Activated T-helper 2 cell treated with anti-CD3 and anti-CD28 coated beads, Interferon-gamma antibody, Interleukin-2, Interleukin-4, amounts not matched to agents 10 μg/mL and 5 μg/mL and 100 μg/mL, durations not matched to agents 14 hours and 24 hours and 36 hours (primary cell): ENCODE results near the gene GSPT1. TPM values are rescaled to one million over a fixed set of nuclear protein-coding genes. Genes with fewer than 3 reads are reported as not detected.
A peak's percentile ranks its signal among the peaks of the same experiment; 100 is the strongest.

Experiments used
- DNase-seq: peaks from one replicate; pipeline ENCODE4 v3.0.0; 2021; ENCODE audit warnings: low spot score
- H3K27ac Mint-ChIP-seq: one replicate; pipeline ENCODE4 v1.8.0; 2021; ENCODE audit warnings: mixed read lengths
- H3K27me3 Mint-ChIP-seq: one replicate; pipeline ENCODE4 v1.8.0; 2021; ENCODE audit warnings: low read depth, mixed read lengths
- H3K36me3 Mint-ChIP-seq: one replicate; pipeline ENCODE4 v1.8.0; 2021; ENCODE audit warnings: low read depth, mixed read lengths
- H3K4me1 Mint-ChIP-seq: one replicate; pipeline ENCODE4 v1.8.0; 2021; ENCODE audit warnings: low read depth, mixed read lengths
- H3K4me3 Mint-ChIP-seq: one replicate; pipeline ENCODE4 v1.8.0; 2021; ENCODE audit warnings: low read depth, mild to moderate bottlenecking, moderate library complexity, mixed read lengths
- H3K9me3 Mint-ChIP-seq: one replicate; pipeline ENCODE4 v1.8.0; 2021; ENCODE audit warnings: mixed read lengths
- intact Hi-C: fragments of 100-400 bp; cut with micrococcal nuclease; formaldehyde crosslinking; loops from one replicate; pipeline ENCODE4 v1.15.1; 2023
- total RNA-seq: library from RNA; stranded (reverse); gene quantifications from 2 replicates; pipeline ENCODE4 v1.2.3, GENCODE V29; 2022

GSPT1 gene
- total RNA-seq, 1 donor from 2014 or later, result 216 TPM

DNA sequence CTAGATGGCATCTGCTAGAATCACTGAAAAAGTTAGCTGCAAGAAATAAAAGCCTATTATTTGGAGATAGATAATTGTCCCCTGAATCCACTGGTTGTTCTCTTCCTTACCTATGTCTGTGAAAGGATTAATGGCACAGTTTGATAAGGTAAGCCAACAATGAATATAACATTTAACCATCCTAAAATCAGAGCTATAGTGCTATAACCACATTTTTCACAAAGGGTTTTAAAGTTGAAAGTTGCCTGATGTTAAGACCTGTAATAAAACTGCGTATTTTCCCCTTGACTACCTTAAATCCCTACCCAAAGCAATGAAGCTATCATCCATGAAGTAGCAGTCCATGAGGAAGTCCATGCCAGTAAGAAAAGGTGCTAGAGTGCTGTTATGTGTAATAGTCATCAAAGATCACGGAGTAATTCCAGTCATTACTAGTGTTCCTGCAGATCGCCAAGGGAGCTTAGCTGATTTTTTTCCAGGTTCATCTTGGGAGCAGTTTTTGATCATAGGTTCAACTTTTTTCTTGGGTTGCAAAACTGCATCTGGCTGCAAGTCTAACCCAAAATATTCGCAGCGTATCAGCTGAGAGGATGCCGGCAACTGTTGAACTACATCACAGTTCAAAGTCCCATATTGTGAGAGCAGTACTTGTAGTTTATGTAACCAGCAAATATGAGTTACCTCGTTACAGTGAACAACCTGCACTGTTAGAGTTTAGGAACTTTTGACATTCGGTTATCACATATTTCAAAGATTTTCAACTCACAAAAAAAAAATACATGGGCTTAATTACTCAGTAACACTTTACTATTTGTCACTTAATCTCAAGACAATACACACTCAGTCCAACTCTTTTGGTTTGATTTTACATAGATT lies 46.2 kb downstream of the GSPT1 start:
- Mint-ChIP-seq H3K4me3 (no peak overlapping the region), H3K27me3 (no peaks in the 10 kb centered on the region), H3K36me3 (peaks cover 46% of the 10 kb centered on the region), H3K27ac (no peak overlapping the region), H3K4me1 (peaks cover 5% of the 10 kb centered on the region), H3K9me3 (no peaks in the 10 kb centered on the region)
- intact Hi-C loops, result no loop called here
- DNase-seq, result no peak

DNA sequence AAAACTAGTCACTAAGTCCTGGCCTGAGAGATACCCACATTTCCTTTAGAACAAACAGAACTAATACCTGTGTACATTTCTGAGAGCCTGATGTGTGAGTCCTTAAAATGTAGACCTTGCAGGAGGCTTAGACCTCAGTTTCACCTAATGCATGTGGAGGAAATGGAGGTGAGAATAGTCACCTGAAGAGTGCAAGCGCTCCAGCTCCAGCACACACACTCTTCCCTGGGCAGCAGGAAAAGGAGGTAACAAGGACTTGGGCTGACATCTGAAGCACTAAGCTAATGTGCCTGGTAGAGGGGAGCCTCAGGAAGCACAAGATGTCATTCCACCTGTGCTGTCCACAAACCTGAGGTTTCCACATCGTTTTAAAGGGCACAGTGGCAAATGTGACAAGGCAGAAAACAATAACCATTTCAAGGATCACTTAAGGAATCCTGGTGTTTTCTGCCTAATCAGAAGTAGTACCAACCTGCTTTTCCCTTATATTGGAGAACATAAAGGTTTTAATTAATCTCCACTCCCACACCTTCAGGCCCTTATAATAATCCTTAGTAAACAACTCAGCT lies 47.3 kb downstream of the GSPT1 start:
- H3K27ac Mint-ChIP-seq, result no peak overlapping the region
- no peak for DNase-seq
- no peak overlapping the region for H3K4me3 Mint-ChIP-seq
- H3K9me3 Mint-ChIP-seq, result no peaks in the 10 kb centered on the region
- H3K27me3 Mint-ChIP-seq, result no peaks in the 10 kb centered on the region
- intact Hi-C loops, result no loop called here
- H3K4me1 Mint-ChIP-seq, result peaks cover 7% of the 10 kb centered on the region
- H3K36me3 Mint-ChIP-seq, result peaks cover 39% of the 10 kb centered on the region

DNA sequence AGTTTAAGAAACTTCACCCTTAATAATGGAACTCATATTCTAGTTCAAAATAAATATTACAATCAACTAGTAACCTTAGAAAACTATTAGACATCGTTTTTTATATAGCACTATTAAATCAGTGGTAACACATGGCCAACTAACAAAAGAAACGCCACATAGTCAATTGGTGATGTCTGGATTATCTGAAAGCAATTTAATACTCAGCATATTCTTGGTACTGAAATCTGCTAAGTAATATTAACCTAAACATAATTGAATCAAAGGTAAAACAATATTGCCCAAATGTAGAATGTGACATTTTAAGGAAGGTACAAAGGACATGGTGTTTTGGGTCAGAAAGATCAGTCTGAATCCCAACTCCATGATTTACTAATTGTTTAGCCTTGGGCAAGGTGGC lies 53.3 kb downstream of the GSPT1 start:
- H3K4me1 Mint-ChIP-seq, result peaks cover 7% of the 10 kb centered on the region
- H3K36me3 Mint-ChIP-seq, result peaks cover 5% of the 10 kb centered on the region
- no peak overlapping the region for H3K27ac Mint-ChIP-seq
- intact Hi-C loops, result no loop called here
- no peaks in the 10 kb centered on the region for H3K27me3 Mint-ChIP-seq
- no peak overlapping the region for H3K4me3 Mint-ChIP-seq
- H3K9me3 Mint-ChIP-seq, result no peaks in the 10 kb centered on the region
- DNase-seq, result no peak

DNA sequence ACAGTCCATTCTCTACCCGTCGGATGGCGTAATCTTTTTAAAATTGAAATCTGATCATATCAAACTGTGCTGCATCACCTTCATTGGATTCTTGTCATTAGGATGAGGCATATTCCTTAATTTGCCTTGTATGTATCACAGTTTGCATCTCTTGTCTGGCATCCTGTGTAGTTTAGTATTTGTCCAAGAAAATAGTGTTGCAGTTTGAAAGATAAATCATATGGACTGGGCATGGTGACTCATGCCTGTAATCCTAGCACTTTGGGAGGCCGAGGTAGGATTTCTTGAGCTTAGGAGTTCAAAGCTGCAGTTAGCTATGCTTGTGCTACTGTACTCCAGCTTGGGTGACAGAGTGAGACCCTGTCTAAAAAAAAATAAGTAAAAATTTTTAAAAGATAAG lies 58.6 kb downstream of the GSPT1 start:
- no peak overlapping the region for H3K27ac Mint-ChIP-seq
- H3K27me3 Mint-ChIP-seq, result no peaks in the 10 kb centered on the region
- H3K4me3 Mint-ChIP-seq, result no peak overlapping the region
- no peak for DNase-seq
- intact Hi-C loops, result no loop called here
- peaks cover 17% of the 10 kb centered on the region for H3K36me3 Mint-ChIP-seq
- no peaks in the 10 kb centered on the region for H3K9me3 Mint-ChIP-seq
- peaks cover 20% of the 10 kb centered on the region for H3K4me1 Mint-ChIP-seq

DNA sequence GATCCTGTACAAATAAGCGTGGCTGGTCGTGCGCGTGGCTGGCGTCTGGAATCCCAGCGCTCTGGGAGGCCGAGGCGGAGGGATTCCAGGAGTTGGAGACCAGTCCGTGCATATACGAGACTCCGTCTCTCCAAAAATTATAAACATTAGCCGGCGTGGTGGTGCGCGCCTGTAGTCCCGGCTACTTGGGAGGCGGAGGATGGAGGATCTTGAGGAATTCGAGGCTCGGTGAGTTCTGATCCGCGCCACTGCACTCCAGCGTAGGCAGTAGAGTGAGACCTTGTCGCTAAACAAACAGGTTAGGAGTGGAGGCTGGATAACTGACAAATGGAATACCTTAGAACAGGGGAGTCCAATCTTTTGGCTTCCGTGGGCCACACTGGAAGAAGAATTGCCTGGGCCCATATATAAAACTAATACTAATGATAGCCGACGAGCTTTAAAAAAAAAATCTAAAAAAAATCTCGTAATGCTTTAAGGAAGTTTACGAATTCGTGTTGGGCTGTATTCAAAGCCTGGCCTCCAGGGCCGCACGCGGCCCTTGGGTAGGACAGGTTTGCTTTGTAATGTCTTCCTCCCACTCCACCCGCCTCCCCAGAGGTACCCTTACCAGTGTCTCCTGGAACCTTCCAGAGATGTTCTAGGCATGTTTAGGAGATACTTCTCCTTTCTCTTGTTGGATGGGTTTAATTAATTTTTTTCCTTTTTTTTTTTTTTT lies 63.5 kb downstream of the GSPT1 start:
- peaks cover 57% of the 10 kb centered on the region for H3K36me3 Mint-ChIP-seq
- no peaks in the 10 kb centered on the region for H3K27me3 Mint-ChIP-seq
- H3K9me3 Mint-ChIP-seq, result no peaks in the 10 kb centered on the region
- no peak for DNase-seq
- intact Hi-C loops, result loop anchor here (5.0 kb wide), 2 partner anchors 110 to 125 kb away; partner anchors contain the start of gene TXNDC11
- H3K27ac Mint-ChIP-seq, result peak overlapping the region; percentile 89
- H3K4me1 Mint-ChIP-seq, result peaks cover 33% of the 10 kb centered on the region
- peak overlapping the region; percentile 98 for H3K4me3 Mint-ChIP-seq

DNA sequence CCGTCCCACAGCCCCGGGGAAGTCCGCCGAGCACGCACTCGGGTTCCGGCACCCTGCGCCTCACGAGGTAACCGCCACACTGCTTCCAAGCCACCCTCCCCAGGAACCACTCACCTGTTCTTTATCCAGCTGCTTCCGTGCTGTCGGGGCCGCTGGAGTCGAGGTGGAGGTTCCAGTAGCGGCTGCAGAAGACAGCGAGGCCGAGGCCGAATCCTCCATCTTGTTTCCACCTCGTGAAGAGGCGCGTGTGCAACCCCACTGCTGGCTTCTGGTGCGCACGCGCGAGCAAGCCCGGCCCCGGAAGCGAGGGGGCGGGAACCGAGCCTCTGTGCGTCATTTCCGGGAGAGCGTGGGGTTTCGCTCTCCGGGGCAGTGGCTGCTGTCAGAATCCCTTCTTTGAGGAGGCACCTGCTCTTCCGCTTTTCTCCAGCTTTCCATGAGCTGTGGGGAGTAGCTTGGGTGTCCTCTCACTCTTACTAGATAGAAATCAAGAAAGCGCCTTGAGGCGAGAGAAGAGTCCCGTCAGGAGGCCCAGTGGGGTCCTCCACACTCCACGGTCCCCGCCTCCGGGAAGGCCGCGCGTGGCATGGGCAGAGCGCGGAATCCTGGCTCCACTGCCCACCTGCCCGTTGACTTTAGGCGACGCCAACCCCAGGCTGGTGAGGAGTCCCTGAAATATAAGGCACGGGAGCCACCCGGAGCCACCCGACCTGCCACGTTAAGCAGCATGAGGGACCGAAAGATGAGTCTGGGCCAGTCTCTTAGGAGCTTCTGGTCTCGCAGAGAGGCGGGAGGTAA lies 64.3 kb downstream of the GSPT1 start, which contains the start of gene RSL1D1:
RSL1D1 (minus strand) TSS at position 249 of the 798 bp plus-strand sequence; CDS start at position 219, 30 bp downstream.
- H3K4me1 Mint-ChIP-seq, result peaks cover 30% of the 10 kb centered on the region
- intact Hi-C loops, result loop anchor here (1.0 to 5.0 kb wide), 5 partner anchors 54 to 183 kb away; partner anchors contain the start of genes GSPT1, SNN, TXNDC11 and ZC3H7A
- H3K27me3 Mint-ChIP-seq, result no peaks in the 10 kb centered on the region
- H3K36me3 Mint-ChIP-seq, result peaks cover 60% of the 10 kb centered on the region
- DNase-seq, result peak; percentile 95
- no peaks in the 10 kb centered on the region for H3K9me3 Mint-ChIP-seq
- peak within 1 kb of the TSS; percentile 98 for H3K4me3 Mint-ChIP-seq
- H3K27ac Mint-ChIP-seq, result peak within 1 kb of the TSS; percentile 89

DNA sequence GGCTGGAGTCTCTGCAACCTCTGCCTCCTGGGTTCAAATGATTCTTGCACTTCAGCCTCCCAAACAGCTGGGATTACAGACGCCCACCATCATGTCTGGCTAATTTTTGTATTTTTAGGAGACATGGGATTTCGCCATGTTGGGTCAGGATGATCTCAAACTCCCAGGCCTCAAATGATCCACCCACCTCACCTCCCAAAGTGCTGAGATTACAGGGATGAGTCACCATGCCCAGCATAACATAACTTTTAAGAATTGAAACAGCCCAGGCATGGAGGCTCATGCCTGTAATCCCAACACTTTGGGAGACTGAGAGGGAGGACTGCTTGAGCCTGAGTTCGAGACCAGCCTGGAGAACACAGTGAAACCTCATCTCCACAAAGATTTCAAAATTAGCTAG lies 66.9 kb downstream of the GSPT1 start:
- no peaks in the 10 kb centered on the region for H3K9me3 Mint-ChIP-seq
- no peaks in the 10 kb centered on the region for H3K27me3 Mint-ChIP-seq
- DNase-seq, result no peak
- H3K27ac Mint-ChIP-seq, result peak overlapping the region; percentile 49
- intact Hi-C loops, result no loop called here
- peaks cover 18% of the 10 kb centered on the region for H3K4me1 Mint-ChIP-seq
- H3K36me3 Mint-ChIP-seq, result peaks cover 70% of the 10 kb centered on the region
- H3K4me3 Mint-ChIP-seq, result peak overlapping the region; percentile 74

DNA sequence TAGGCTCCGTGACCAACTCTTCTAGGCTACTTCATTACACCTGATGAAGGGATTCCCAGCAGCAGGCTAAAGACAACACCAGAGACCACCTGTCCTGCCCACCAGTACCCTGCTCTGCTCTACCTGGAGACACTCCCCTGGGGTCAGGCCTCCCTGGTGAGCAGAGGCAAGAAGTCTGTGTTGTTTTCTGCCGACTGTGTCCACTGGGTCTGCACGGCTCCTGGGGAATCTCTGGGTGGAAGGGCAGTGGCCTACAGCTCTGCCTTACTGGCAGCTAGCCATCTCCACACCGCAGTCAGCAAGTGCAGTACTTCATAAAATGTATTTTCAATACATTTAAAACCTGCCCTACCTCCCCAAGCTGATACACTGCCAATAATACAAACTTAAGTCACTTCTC lies 71.3 kb downstream of the GSPT1 start:
- intact Hi-C loops, result no loop called here
- DNase-seq, result no peak
- Mint-ChIP-seq H3K4me1 (peaks cover 11% of the 10 kb centered on the region), H3K27me3 (no peaks in the 10 kb centered on the region), H3K4me3 (no peak overlapping the region), H3K27ac (no peak overlapping the region), H3K9me3 (no peaks in the 10 kb centered on the region), H3K36me3 (peaks cover 79% of the 10 kb centered on the region)

DNA sequence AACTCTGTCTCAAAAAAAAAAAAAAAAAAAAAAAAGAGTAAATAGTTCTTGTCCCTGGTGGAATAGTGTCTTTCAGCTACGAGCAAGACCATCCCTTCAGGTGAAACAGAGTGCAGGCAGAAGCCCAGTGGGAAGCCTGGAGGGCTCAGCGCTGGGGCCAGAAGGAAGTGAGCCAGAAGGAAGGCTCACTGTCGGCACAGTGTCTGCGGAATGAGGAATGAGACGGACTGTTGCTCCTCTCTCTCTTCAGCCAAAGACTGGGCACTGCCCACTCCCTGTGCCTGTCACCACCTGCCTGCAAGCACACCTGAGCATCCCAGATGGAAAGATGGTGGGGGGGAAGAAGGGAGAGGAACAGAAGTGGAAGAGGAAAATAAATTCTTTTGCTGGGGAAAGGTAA lies 71.9 kb downstream of the GSPT1 start:
- no peaks in the 10 kb centered on the region for H3K9me3 Mint-ChIP-seq
- H3K27ac Mint-ChIP-seq, result no peak overlapping the region
- DNase-seq, result no peak
- H3K4me1 Mint-ChIP-seq, result peaks cover 7% of the 10 kb centered on the region
- no peak overlapping the region for H3K4me3 Mint-ChIP-seq
- intact Hi-C loops, result no loop called here
- no peaks in the 10 kb centered on the region for H3K27me3 Mint-ChIP-seq
- H3K36me3 Mint-ChIP-seq, result peaks cover 79% of the 10 kb centered on the region

DNA sequence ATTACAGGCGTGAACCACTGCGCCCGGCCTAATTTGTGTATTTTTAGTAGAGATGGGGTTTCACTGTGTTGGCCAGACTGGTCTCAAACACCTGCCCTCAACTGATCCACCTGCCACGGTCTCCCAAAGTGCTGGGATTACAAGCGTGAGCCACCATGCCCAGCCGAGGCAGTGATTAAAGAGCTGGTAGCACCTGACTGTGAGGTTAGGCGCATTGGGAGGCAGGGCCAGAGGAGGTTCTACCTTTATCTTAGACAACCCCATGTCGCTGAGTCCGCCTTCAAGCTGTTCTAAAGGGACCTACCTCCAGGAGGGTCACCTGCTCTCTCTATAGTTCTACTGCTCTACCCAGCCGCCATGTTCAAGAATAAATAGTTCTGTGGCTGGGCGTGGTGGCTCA lies 72.5 kb downstream of the GSPT1 start:
- DNase-seq, result no peak
- no peaks in the 10 kb centered on the region for H3K27me3 Mint-ChIP-seq
- intact Hi-C loops, result no loop called here
- H3K4me3 Mint-ChIP-seq, result no peak overlapping the region
- H3K27ac Mint-ChIP-seq, result no peak overlapping the region
- H3K9me3 Mint-ChIP-seq, result no peaks in the 10 kb centered on the region
- peaks cover 74% of the 10 kb centered on the region for H3K36me3 Mint-ChIP-seq
- H3K4me1 Mint-ChIP-seq, result peaks cover 4% of the 10 kb centered on the region

DNA sequence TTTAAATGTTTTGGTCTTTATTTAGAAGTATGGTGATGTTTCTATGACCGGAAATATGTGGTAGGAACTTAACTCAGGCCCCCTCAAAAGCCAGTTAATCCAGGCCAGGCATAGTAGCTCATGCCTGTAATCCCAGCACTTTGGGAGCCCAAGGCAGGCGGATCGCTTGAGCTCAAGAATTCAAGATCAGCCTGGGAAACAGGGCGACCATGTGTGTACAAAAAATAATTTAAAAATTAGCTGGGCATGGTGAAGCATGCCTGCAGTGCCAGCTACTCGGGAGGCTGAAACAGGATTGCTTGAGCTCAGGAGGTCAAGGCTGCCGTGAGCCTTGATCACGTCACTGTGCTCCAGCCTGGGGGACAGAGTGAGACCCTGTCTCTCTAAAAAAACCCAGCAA lies 74.7 kb downstream of the GSPT1 start:
- intact Hi-C loops, result no loop called here
- peaks cover 73% of the 10 kb centered on the region for H3K36me3 Mint-ChIP-seq
- H3K4me1 Mint-ChIP-seq, result peaks cover 2% of the 10 kb centered on the region
- no peaks in the 10 kb centered on the region for H3K9me3 Mint-ChIP-seq
- no peak overlapping the region for H3K27ac Mint-ChIP-seq
- H3K4me3 Mint-ChIP-seq, result no peak overlapping the region
- DNase-seq, result no peak
- H3K27me3 Mint-ChIP-seq, result no peaks in the 10 kb centered on the region

DNA sequence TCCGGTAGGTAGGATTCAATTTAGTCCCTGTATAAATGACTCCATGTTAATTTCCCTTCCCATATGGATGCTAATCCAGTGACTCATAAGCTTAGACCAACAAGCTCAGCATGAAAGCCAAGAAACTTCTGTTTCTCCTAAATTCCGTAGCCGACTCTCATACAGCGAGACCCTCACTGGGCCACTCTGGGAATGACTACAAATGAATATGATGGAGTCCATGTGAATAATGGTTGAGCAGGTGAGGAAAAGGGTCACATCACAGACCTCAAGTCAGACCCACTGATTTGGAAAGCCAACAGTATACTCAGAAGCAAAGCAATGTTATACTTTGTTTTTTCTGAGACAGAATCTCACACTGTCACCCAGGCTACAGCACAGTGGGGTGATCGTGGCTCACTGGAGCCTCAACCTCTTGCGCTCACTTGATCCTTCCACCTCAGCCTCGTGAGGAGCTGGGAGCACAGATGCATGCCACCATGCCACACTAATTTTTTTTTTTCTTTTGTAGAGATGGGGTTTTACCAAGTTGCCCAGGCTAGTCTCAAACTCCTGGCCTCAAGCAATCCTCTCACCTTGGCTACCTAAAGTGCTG lies 79.0 kb downstream of the GSPT1 start:
- intact Hi-C loops, result no loop called here
- Mint-ChIP-seq H3K27ac (no peak overlapping the region), H3K4me1 (peaks cover 2% of the 10 kb centered on the region), H3K9me3 (no peaks in the 10 kb centered on the region), H3K4me3 (no peak overlapping the region), H3K27me3 (no peaks in the 10 kb centered on the region), H3K36me3 (peaks cover 44% of the 10 kb centered on the region)
- no peak for DNase-seq
